ENCODE data around the gene HDAC4. TPM values are rescaled to one million over a fixed set of nuclear protein-coding genes. Genes with fewer than 3 reads are reported as not detected.

The HDAC4 gene
- total RNA-seq, 1 experiment from 2014 or later = 44.4 TPM

DNA sequence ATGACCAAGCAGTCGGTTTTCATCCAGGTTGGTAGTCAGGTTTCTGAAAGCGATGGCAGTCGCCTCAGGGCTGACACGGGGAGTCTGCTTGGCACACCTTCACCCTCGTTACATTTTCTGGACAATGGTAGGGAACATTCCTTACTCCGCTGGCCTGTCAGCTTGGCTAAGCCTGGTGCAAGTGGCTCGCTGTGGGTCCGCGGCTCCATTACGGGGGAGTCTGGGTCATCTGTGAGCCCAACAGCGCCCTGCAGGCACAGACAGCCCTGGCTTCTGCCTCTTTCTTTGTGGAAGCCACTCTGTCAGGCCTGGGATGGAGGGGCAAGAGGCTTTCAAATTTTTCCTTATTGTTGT lies 95.6 kb downstream of the HDAC4 start:
- TF ChIP-seq ATF1 (CRISPR knock-in tag; IDR thresholded peaks at IDR 0.05) = no peak
- no peak for TF ChIP-seq ZNF121 (CRISPR knock-in tag; IDR thresholded peaks at IDR 0.05)
- TF ChIP-seq, protein P1, sequence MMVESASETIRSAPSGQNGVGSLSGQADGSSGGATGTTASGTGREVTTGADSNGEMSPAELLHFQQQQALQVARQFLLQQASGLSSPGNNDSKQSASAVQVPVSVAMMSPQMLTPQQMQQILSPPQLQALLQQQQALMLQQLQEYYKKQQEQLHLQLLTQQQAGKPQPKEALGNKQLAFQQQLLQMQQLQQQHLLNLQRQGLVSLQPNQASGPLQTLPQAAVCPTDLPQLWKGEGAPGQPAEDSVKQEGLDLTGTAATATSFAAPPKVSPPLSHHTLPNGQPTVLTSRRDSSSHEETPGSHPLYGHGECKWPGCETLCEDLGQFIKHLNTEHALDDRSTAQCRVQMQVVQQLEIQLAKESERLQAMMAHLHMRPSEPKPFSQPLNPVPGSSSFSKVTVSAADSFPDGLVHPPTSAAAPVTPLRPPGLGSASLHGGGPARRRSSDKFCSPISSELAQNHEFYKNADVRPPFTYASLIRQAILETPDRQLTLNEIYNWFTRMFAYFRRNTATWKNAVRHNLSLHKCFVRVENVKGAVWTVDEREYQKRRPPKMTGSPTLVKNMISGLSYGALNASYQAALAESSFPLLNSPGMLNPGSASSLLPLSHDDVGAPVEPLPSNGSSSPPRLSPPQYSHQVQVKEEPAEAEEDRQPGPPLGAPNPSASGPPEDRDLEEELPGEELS (CRISPR knock-in tag; IDR thresholded peaks at IDR 0.05) = no peak
- TF ChIP-seq ZNF423 (CRISPR knock-in tag; IDR thresholded peaks at IDR 0.05) = no peak
- TF ChIP-seq CREB1 (CRISPR knock-in tag; IDR thresholded peaks at IDR 0.05) = no peak
- TF ChIP-seq ZBTB21 (CRISPR knock-in tag; IDR thresholded peaks at IDR 0.05; ENCODE audit: borderline replicate concordance) = no peak
- TF ChIP-seq, protein P2, sequence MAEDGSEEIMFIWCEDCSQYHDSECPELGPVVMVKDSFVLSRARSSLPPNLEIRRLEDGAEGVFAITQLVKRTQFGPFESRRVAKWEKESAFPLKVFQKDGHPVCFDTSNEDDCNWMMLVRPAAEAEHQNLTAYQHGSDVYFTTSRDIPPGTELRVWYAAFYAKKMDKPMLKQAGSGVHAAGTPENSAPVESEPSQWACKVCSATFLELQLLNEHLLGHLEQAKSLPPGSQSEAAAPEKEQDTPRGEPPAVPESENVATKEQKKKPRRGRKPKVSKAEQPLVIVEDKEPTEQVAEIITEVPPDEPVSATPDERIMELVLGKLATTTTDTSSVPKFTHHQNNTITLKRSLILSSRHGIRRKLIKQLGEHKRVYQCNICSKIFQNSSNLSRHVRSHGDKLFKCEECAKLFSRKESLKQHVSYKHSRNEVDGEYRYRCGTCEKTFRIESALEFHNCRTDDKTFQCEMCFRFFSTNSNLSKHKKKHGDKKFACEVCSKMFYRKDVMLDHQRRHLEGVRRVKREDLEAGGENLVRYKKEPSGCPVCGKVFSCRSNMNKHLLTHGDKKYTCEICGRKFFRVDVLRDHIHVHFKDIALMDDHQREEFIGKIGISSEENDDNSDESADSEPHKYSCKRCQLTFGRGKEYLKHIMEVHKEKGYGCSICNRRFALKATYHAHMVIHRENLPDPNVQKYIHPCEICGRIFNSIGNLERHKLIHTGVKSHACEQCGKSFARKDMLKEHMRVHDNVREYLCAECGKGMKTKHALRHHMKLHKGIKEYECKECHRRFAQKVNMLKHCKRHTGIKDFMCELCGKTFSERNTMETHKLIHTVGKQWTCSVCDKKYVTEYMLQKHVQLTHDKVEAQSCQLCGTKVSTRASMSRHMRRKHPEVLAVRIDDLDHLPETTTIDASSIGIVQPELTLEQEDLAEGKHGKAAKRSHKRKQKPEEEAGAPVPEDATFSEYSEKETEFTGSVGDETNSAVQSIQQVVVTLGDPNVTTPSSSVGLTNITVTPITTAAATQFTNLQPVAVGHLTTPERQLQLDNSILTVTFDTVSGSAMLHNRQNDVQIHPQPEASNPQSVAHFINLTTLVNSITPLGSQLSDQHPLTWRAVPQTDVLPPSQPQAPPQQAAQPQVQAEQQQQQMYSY (CRISPR knock-in tag; IDR thresholded peaks at IDR 0.05) = no peak
- TF ChIP-seq PRRX2 (CRISPR knock-in tag; IDR thresholded peaks at IDR 0.05) = no peak
- no peak for DNase-seq (ENCODE audit: low spot score)
- ChIA-PET POLR2A (no interaction called here), CTCF (no interaction called here)
- Mint-ChIP-seq H3K27ac (0 out of 2 replicates have a peak overlapping the region, but pooled peaks have one; percentile 15), H3K27me3 (ENCODE audit: low read depth) (no peaks in the 10 kb centered on the region), H3K9me3 (no peaks in the 10 kb centered on the region), H3K4me3 (no peak overlapping the region), H3K4me1 (peaks cover 46% of the 10 kb centered on the region), H3K36me3 (no peaks in the 10 kb centered on the region)
- no peak for ATAC-seq

DNA sequence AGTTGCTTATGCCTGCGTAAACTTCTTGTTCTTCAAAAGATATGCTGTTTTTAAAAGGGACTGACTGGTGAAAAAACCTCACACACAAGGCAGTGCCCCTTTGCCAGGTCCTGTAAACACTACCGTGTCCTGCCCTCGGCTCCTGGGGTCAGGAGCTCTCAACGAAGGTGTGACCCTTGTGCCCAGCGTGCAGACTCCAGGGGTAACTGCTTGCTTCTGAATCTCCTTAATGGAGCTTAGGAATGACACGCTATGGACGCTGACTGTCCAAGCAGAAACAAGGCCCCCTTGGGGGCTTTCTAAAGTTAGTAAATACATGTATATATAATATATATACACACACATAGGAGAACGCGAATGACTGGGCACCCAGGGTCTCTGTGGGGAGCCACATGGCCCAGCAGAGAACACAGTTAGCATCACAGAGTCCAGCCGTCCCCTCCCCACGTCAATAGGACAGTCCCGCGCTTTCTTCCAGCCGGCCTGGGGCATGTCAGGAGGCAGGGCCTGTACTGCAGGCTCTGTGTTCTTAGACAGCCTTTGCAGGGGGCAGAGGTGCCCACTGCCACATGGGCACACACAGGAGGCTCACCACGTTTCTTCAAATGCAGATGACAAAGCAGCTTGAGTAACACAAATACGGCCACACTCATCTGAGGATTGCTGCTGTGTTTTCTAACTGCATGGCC lies 96.1 kb downstream of the HDAC4 start:
- H3K4me3 Mint-ChIP-seq = no peak overlapping the region
- CTCF ChIA-PET = interaction anchor here (1.6 kb wide), 1 partner anchor 9 kb away, joined by 5 read pairs; no protein-coding TSS in a partner anchor
- POLR2A ChIA-PET = interaction anchor here (1.0 kb wide), 1 partner anchor 96 kb away, joined by 3 read pairs; the partner anchor contains the start of gene HDAC4
- H3K27ac Mint-ChIP-seq = 0 out of 2 replicates have a peak overlapping the region, but pooled peaks have one; percentile 15
- ATAC-seq (no peak), DNase-seq (ENCODE audit: low spot score) (peak; percentile 3)
- no peak for TF ChIP-seq NR2C2 (CRISPR knock-in tag; IDR thresholded peaks at IDR 0.05)
- TF ChIP-seq, protein P3, sequence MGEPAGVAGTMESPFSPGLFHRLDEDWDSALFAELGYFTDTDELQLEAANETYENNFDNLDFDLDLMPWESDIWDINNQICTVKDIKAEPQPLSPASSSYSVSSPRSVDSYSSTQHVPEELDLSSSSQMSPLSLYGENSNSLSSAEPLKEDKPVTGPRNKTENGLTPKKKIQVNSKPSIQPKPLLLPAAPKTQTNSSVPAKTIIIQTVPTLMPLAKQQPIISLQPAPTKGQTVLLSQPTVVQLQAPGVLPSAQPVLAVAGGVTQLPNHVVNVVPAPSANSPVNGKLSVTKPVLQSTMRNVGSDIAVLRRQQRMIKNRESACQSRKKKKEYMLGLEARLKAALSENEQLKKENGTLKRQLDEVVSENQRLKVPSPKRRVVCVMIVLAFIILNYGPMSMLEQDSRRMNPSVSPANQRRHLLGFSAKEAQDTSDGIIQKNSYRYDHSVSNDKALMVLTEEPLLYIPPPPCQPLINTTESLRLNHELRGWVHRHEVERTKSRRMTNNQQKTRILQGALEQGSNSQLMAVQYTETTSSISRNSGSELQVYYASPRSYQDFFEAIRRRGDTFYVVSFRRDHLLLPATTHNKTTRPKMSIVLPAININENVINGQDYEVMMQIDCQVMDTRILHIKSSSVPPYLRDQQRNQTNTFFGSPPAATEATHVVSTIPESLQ (CRISPR knock-in tag; IDR thresholded peaks at IDR 0.05) = no peak
- TF ChIP-seq, protein P1 (CRISPR knock-in tag; IDR thresholded peaks at IDR 0.05) = no peak
- no peaks in the 10 kb centered on the region for H3K27me3 Mint-ChIP-seq (ENCODE audit: low read depth)
- no peaks in the 10 kb centered on the region for H3K36me3 Mint-ChIP-seq
- no peaks in the 10 kb centered on the region for H3K9me3 Mint-ChIP-seq
- H3K4me1 Mint-ChIP-seq = peaks cover 46% of the 10 kb centered on the region

Data from WTC11 (cell line).